ENCODE results near the gene PSMB5. TPM values are rescaled to one million over a fixed set of nuclear protein-coding genes. Genes with fewer than 3 reads are reported as not detected.

PSMB5 gene
- total and polyA plus RNA-seq, 2 of the 13 experiments (the other 11 are each of a cell fraction or from before 2014, with no cell fraction given) = 705 to 871 TPM

- H2AFZ ChIP-seq (ENCODE audit: low read length) = peak overlapping the region; percentile 98
- peaks cover 33% of the 10 kb centered on the region for H3K79me2 ChIP-seq (ENCODE audit: insufficient read depth, low read length)
- in situ Hi-C loops (cut with HindIII; ENCODE audit: extremely low pct_ligation_motif_present, low pct_unique_long_range_greater_than_20kb) (no loop called here), intact Hi-C loops (cut with micrococcal nuclease; ENCODE audit: unreplicated experiment) (loop anchor here (2.0 kb wide), 2 partner anchors 53 to 59 kb away; partner anchors contain the start of genes ACIN1, AJUBA and C14orf119)
- peak overlapping the region; percentile 78 to 86 (median 80); a peak in 5 of 6 replicates for H3K4me3 ChIP-seq (replicated peaks in 1 of 3; ENCODE audit: insufficient read depth in 1 of 3, low read depth in 2 of 3, low read length in 3 of 3)
- CTCF ChIA-PET (ENCODE audit: low intra/inter-chr PET ratio, low total read pairs) = interaction anchor here (1.0 kb wide), 1 partner anchor 21 kb away, joined by 3 read pairs; no protein-coding TSS in a partner anchor
- 76% methylated on average over 14 of the region's 14 CpGs for WGBS (ENCODE audit: low lambda C conversion rate)
- POLR2A ChIA-PET = interaction anchor here (0.7 to 15.1 kb wide), 18 partner anchors 11 to 1236 kb away, joined by 3 to 203 read pairs (median 6); partner anchors contain the start of genes ACIN1, AJUBA, C14orf119 and HAUS4
- no peaks in the 10 kb centered on the region; a peak in 1 of 5 replicates for H3K27me3 ChIP-seq (ENCODE audit: control insufficient read depth in 1 of 2, insufficient read depth in 2 of 2, low read length in 2 of 2)
- peaks cover 46% of the 10 kb centered on the region for H3K4me1 ChIP-seq (ENCODE audit: insufficient read depth, low read length)
- H4K20me1 ChIP-seq (ENCODE audit: insufficient read depth, low read length) = no peaks in the 10 kb centered on the region
- peak overlapping the region; percentile 97 for H3K9ac ChIP-seq (ENCODE audit: insufficient read depth, low read depth, low read length)
- no peaks in the 10 kb centered on the region for H3K9me3 ChIP-seq (ENCODE audit: low read length)
- peak overlapping the region; percentile 90 for H3K27ac ChIP-seq (ENCODE audit: extremely low read length, insufficient read depth, low read length)
- H3K36me3 ChIP-seq (replicated peaks in 1 of 2; ENCODE audit: control insufficient read depth in 1 of 2, insufficient read depth in 2 of 2, low read length in 2 of 2) = peaks cover 16 to 25% of the 10 kb centered on the region in 2 experiments
- H3K4me2 ChIP-seq (ENCODE audit: low read depth, low read length) = peak overlapping the region; percentile 92
- TSS peak; percentile 86 for BruUV-seq (replicated peaks)
- FAIRE-seq (no peak), ATAC-seq (no peak), DNase-seq (ENCODE audit: low spot score) (no peak)
- 0 out of 2 replicates have a peak, but pooled peaks have one; percentile 65 for TF ChIP-seq ZFP36L2 (CRISPR knock-in tag; IDR thresholded peaks at IDR 0.05)
- TF ChIP-seq ELF4 (CRISPR knock-in tag; IDR thresholded peaks at IDR 0.05; ENCODE audit: borderline replicate concordance) = peak; percentile 5; the same call in 1 of the 2 replicates
- TF ChIP-seq, protein P1, sequence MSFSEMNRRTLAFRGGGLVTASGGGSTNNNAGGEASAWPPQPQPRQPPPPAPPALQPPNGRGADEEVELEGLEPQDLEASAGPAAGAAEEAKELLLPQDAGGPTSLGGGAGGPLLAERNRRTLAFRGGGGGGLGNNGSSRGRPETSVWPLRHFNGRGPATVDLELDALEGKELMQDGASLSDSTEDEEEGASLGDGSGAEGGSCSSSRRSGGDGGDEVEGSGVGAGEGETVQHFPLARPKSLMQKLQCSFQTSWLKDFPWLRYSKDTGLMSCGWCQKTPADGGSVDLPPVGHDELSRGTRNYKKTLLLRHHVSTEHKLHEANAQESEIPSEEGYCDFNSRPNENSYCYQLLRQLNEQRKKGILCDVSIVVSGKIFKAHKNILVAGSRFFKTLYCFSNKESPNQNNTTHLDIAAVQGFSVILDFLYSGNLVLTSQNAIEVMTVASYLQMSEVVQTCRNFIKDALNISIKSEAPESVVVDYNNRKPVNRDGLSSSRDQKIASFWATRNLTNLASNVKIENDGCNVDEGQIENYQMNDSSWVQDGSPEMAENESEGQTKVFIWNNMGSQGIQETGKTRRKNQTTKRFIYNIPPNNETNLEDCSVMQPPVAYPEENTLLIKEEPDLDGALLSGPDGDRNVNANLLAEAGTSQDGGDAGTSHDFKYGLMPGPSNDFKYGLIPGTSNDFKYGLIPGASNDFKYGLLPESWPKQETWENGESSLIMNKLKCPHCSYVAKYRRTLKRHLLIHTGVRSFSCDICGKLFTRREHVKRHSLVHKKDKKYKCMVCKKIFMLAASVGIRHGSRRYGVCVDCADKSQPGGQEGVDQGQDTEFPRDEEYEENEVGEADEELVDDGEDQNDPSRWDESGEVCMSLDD (CRISPR knock-in tag; IDR thresholded peaks at IDR 0.05; ENCODE audit: borderline replicate concordance) = peak; percentile 6; the same call in 1 of the 2 replicates
- TF ChIP-seq BCL6 (CRISPR knock-in tag; IDR thresholded peaks at IDR 0.05) = 0 out of 2 replicates have a peak, but pooled peaks have one; percentile 1
- 0 out of 2 replicates have a peak, but pooled peaks have one; percentile 29 for TF ChIP-seq GLI4 (CRISPR knock-in tag; IDR thresholded peaks at IDR 0.05; ENCODE audit: borderline replicate concordance)
- TF ChIP-seq ATRX (CRISPR knock-in tag; IDR thresholded peaks at IDR 0.05; ENCODE audit: borderline replicate concordance) = 0 out of 2 replicates have a peak, but pooled peaks have one; percentile 49
- no peak for TF ChIP-seq PHF21A (CRISPR knock-in tag; IDR thresholded peaks at IDR 0.05)
- TF ChIP-seq TBL1XR1 (IDR thresholded peaks at IDR 0.05; ENCODE audit: borderline replicate concordance, low read length, partially characterized antibody) = no peak
- peak; percentile 90 for TF ChIP-seq SSRP1 (CRISPR knock-in tag; IDR thresholded peaks at IDR 0.05)
- TF ChIP-seq ZNF292 (CRISPR knock-in tag; IDR thresholded peaks at IDR 0.05; ENCODE audit: borderline replicate concordance, low read depth) = 0 out of 2 replicates have a peak, but pooled peaks have one; percentile 10
- TF ChIP-seq SETDB1 (CRISPR knock-in tag; IDR thresholded peaks at IDR 0.05; ENCODE audit: borderline replicate concordance) = no peak
- TF ChIP-seq NR1H2 (CRISPR knock-in tag; IDR thresholded peaks at IDR 0.05; ENCODE audit: borderline replicate concordance, low read depth) = no peak
- TF ChIP-seq ZNF878 (CRISPR knock-in tag; IDR thresholded peaks at IDR 0.05) = peak; percentile 77; the same call in 1 of the 2 replicates
- peak; percentile 20; the same call in 1 of the 2 replicates for TF ChIP-seq FOXO1 (CRISPR knock-in tag; IDR thresholded peaks at IDR 0.05)
- TF ChIP-seq HHEX (CRISPR knock-in tag; IDR thresholded peaks at IDR 0.05) = peak; percentile 51; the same call in 1 of the 2 replicates
- TF ChIP-seq SMAD3 (CRISPR knock-in tag; IDR thresholded peaks at IDR 0.05) = peak; percentile 11; the same call in 1 of the 2 replicates
- 0 out of 2 replicates have a peak, but pooled peaks have one; percentile 29 for TF ChIP-seq ZNF567 (CRISPR knock-in tag; IDR thresholded peaks at IDR 0.05; ENCODE audit: borderline replicate concordance)
- TF ChIP-seq, protein P2, sequence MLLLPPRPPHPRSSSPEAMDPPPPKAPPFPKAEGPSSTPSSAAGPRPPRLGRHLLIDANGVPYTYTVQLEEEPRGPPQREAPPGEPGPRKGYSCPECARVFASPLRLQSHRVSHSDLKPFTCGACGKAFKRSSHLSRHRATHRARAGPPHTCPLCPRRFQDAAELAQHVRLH (CRISPR knock-in tag; IDR thresholded peaks at IDR 0.05; ENCODE audit: borderline replicate concordance, low read depth) = 0 out of 2 replicates have a peak, but pooled peaks have one; percentile 0
- TF ChIP-seq HMG20A (CRISPR knock-in tag; IDR thresholded peaks at IDR 0.05; ENCODE audit: borderline replicate concordance) = peak; percentile 7; the same call in 1 of the 2 replicates
- TF ChIP-seq NR2F6 (IDR thresholded peaks at IDR 0.05) = 0 out of 2 replicates have a peak, but pooled peaks have one; percentile 2
- no peak for TF ChIP-seq NR2F6 (CRISPR knock-in tag; IDR thresholded peaks at IDR 0.05)
- peak; percentile 95 for TF ChIP-seq ZNF644 (CRISPR knock-in tag; IDR thresholded peaks at IDR 0.05; ENCODE audit: low read depth)
Measured at GRCh38 chr14:23035303-23036144, 824 bp upstream of the PSMB5 start.
